ENCODE results near the gene KDM1A.

Gene KDM1A

GRCh38 chr1:23114424-23115079 lies 95.3 kb downstream of the KDM1A start:
- DNase-seq = no peak

- DNase-seq = no peak
These were observed 97.1 kb downstream of the KDM1A start for GRCh38 chr1:23116216-23116836.

GRCh38 chr1:23116921-23117699 lies 97.8 kb downstream of the KDM1A start:
- no peak for DNase-seq

GRCh38 chr1:23118407-23118806 lies 99.1 kb downstream of the KDM1A start:
- DNase-seq = no peak

- DNase-seq = peak; percentile 69 to 82
These were observed 99.9 kb downstream of the KDM1A start for GRCh38 chr1:23118957-23119792.

GRCh38 chr1:23120383-23120782 lies 101.1 kb downstream of the KDM1A start:
- DNase-seq = no peak

- DNase-seq = no peak
These were observed 102.9 kb downstream of the KDM1A start for GRCh38 chr1:23122023-23122748.

GRCh38 chr1:23122796-23123195 lies 103.5 kb downstream of the KDM1A start:
- DNase-seq = no peak

- DNase-seq = no peak
These were observed 104.3 kb downstream of the KDM1A start for GRCh38 chr1:23123528-23123927.

- no peak for DNase-seq
These were observed 105.2 kb downstream of the KDM1A start for GRCh38 chr1:23124259-23125026.

- no peak for DNase-seq
These were observed 106.2 kb downstream of the KDM1A start for GRCh38 chr1:23125489-23125888.

- DNase-seq = no peak
These were observed 106.9 kb downstream of the KDM1A start for GRCh38 chr1:23126200-23126599.

GRCh38 chr1:23126801-23127200 lies 107.5 kb downstream of the KDM1A start:
- no peak for DNase-seq

- no peak for DNase-seq
These were observed 110.6 kb downstream of the KDM1A start for GRCh38 chr1:23129846-23130245.

GRCh38 chr1:23132033-23132432 lies 112.8 kb downstream of the KDM1A start:
- no peak for DNase-seq
